Body of pancreas (tissue), 4 donors: Measurements from ENCODE around the gene SLC2A6.

Experiments
- POLR2A ChIP-seq, 3 donors: fragments of 450-650 bp; IDR thresholded peaks; one replicate each; pipeline ENCODE4 v1.6.1; 2016; ENCODE audit warnings: antibody characterized with exemption in 3 of 3, mild to moderate bottlenecking in 2 of 3
- TF ChIP-seq, protein P1 (sequence below), 7 experiments: fragments of 450-650 bp in 4 of 7; fragments of 200-600 bp in 3 of 7; sonication (generic) in 3 of 7; IDR thresholded peaks; one replicate each; pipeline ENCODE4 v1.5.1; 2016 to 2019; ENCODE audit warnings: antibody characterized with exemption in 7 of 7

DNA sequence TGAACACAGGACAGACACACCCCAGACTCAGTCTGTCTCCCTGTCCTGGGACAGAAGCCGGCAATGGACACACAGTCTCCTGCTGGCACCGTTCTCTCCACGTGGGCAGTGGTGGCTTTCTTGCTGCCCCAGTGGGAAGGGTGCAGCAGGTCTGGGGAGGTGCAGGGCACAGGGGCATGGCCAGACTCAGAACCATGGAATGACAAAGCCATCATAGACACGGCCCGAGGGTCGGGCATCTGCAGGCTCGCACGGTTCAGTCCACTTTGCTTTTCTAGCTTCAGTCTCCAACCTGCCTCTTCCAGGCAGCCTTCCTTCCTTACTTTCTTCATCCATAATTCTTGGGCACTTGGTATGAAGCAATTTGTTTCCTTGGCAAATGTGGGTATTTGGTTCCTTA, 29.1 kb upstream of the SLC2A6 start:
- TF ChIP-seq POLR2A (IDR thresholded peaks at IDR 0.05): no peak
- TF ChIP-seq, protein P1, sequence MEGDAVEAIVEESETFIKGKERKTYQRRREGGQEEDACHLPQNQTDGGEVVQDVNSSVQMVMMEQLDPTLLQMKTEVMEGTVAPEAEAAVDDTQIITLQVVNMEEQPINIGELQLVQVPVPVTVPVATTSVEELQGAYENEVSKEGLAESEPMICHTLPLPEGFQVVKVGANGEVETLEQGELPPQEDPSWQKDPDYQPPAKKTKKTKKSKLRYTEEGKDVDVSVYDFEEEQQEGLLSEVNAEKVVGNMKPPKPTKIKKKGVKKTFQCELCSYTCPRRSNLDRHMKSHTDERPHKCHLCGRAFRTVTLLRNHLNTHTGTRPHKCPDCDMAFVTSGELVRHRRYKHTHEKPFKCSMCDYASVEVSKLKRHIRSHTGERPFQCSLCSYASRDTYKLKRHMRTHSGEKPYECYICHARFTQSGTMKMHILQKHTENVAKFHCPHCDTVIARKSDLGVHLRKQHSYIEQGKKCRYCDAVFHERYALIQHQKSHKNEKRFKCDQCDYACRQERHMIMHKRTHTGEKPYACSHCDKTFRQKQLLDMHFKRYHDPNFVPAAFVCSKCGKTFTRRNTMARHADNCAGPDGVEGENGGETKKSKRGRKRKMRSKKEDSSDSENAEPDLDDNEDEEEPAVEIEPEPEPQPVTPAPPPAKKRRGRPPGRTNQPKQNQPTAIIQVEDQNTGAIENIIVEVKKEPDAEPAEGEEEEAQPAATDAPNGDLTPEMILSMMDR (IDR thresholded peaks at IDR 0.05): no peak
